HG03460 (cell line): Measurements from ENCODE around the gene BRI3.
"Not testable (repeated sequence)": the region's sequence is repeated elsewhere in the genome, so short reads cannot be mapped to it uniquely, and the experiment has no call there.

ENCODE experiments used
- ATAC-seq: cut with Tn5 transposase; IDR thresholded peaks from one replicate; pipeline ENCODE4 v1.9.1; 2021; ENCODE audit not compliant: unreplicated experiment

BRI3 gene

GRCh38 chr7:98309566-98309965, 28.1 kb downstream of the BRI3 start:
- no peak for ATAC-seq

GRCh38 chr7:98312201-98312600, 30.7 kb downstream of the BRI3 start:
- no peak for ATAC-seq

- no peak for ATAC-seq
Observed at GRCh38 chr7:98314469-98314868, 33.0 kb downstream of the BRI3 start.

- ATAC-seq: peak; percentile 64
Observed at GRCh38 chr7:98315318-98315993, 34.0 kb downstream of the BRI3 start.

- ATAC-seq: not testable (repeated sequence)
Observed at GRCh38 chr7:98315994-98316527, 34.6 kb downstream of the BRI3 start.

- ATAC-seq: no peak
Observed at GRCh38 chr7:98317366-98318040, 36.0 kb downstream of the BRI3 start.

- no peak for ATAC-seq
Observed at GRCh38 chr7:98319176-98319575, 37.7 kb downstream of the BRI3 start.

- no peak for ATAC-seq
Observed at GRCh38 chr7:98321301-98321700, 39.8 kb downstream of the BRI3 start.

GRCh38 chr7:98322331-98323270, 41.1 kb downstream of the BRI3 start:
- ATAC-seq: no peak

- ATAC-seq: no peak
Observed at GRCh38 chr7:98323597-98324322, 42.3 kb downstream of the BRI3 start.

GRCh38 chr7:98324782-98325181, 43.3 kb downstream of the BRI3 start:
- ATAC-seq: no peak

- no peak for ATAC-seq
Observed at GRCh38 chr7:98329100-98329790, 47.8 kb downstream of the BRI3 start.

GRCh38 chr7:98329791-98330373, 48.4 kb downstream of the BRI3 start:
- no peak for ATAC-seq

GRCh38 chr7:98330926-98331529, 49.5 kb downstream of the BRI3 start:
- ATAC-seq: no peak

- no peak for ATAC-seq
Observed at GRCh38 chr7:98334081-98334480, 52.6 kb downstream of the BRI3 start.

- ATAC-seq: no peak
Observed at GRCh38 chr7:98335411-98335977, 54.0 kb downstream of the BRI3 start.

- no peak for ATAC-seq
Observed at GRCh38 chr7:98338441-98338840, 57.0 kb downstream of the BRI3 start.

- ATAC-seq: no peak
Observed at GRCh38 chr7:98339043-98339442, 57.6 kb downstream of the BRI3 start.

- no peak for ATAC-seq
Observed at GRCh38 chr7:98341106-98341505, 59.6 kb downstream of the BRI3 start.
